H1 (cell line): Measurements from ENCODE around the gene TNFAIP8. TPM values are rescaled to one million over a fixed set of nuclear protein-coding genes. Genes with fewer than 3 reads are reported as not detected.
A peak's percentile ranks its signal among the peaks of the same experiment; 100 is the strongest.

Source experiments
- CTCF ChIA-PET: fragments of 300-600 bp; sonication (Branson Sonifier 250); formaldehyde crosslinking; loops from one replicate; lab custom pipeline; 2021; ENCODE audit not compliant: partially characterized antibody; lab: Charles Lee
- POLR2A ChIA-PET: fragments of 300-600 bp; sonication (Branson Sonifier 250); formaldehyde crosslinking; loops from one replicate; lab custom pipeline; 2021; ENCODE audit warnings: inconsistent platforms; ENCODE audit not compliant: partially characterized antibody; lab: Charles Lee
- DNase-seq, 2 experiments: peaks; one replicate each; pipeline versions ENCODE4 v3.0.0 to v3.0.0-alpha.2; 2010 to 2022; ENCODE audit warnings: low spot score in 2 of 2, low read depth in 1 of 2, mixed read lengths in 1 of 2
- FAIRE-seq: peaks from 2 replicates; lab custom pipeline; 2011; peaks lifted over from hg19 to GRCh38; lab: Jason Lieb, UNC
- H2AFZ ChIP-seq: 2 replicates; pipeline ENCODE4 v1.8.1; 2012; ENCODE audit warnings: low read length, inconsistent platforms
- H2AK5ac ChIP-seq: 2 replicates; pipeline ENCODE4 v1.6.1; 2013; ENCODE audit warnings: low read depth, low read length
- H2BK120ac ChIP-seq: replicated peaks from 2 replicates; pipeline ENCODE3; 2013; ENCODE audit warnings: low read depth, low read length, inconsistent platforms
- H2BK12ac ChIP-seq: 2 replicates; pipeline ENCODE4 v1.6.1; 2013; ENCODE audit warnings: low read depth, low read length
- H2BK15ac ChIP-seq: 2 replicates; pipeline ENCODE4 v1.6.1; 2013; ENCODE audit warnings: low read length
- H2BK20ac ChIP-seq: 2 replicates; pipeline ENCODE4 v1.6.1; 2013; ENCODE audit warnings: low read length
- H2BK5ac ChIP-seq: 2 replicates; pipeline ENCODE4 v1.6.1; 2013; ENCODE audit warnings: low read depth, low read length
- H3K14ac ChIP-seq: 2 replicates; pipeline ENCODE4 v1.6.1; 2013; ENCODE audit warnings: inconsistent platforms; ENCODE audit not compliant: insufficient read length
- H3K18ac ChIP-seq: 2 replicates; pipeline ENCODE4 v1.6.1; 2013; ENCODE audit warnings: low read length; ENCODE audit errors: extremely low read depth
- H3K23ac ChIP-seq: 2 replicates; pipeline ENCODE4 v1.6.1; 2013; ENCODE audit warnings: inconsistent platforms; ENCODE audit not compliant: insufficient read length
- H3K23me2 ChIP-seq: 2 replicates; pipeline ENCODE4 v1.6.1; 2013; ENCODE audit warnings: low read depth, low read length
- H3K27ac ChIP-seq: 2 replicates; pipeline ENCODE4 v1.6.1; 2011; ENCODE audit warnings: low read depth, low read length, inconsistent platforms
- H3K27me3 ChIP-seq, 4 experiments: replicated peaks in 1 of 4; 1 replicate in 1 of 4; 2 replicates in 3 of 4; pipeline versions ENCODE4 v1.6.1 to v1.8.1; 2011 to 2013; ENCODE audit warnings: low read length in 3 of 4, mild to moderate bottlenecking in 3 of 4, inconsistent platforms in 2 of 4, mixed read lengths in 2 of 4, moderate library complexity in 1 of 4; ENCODE audit not compliant: control insufficient read depth in 3 of 4, insufficient read depth in 3 of 4; ENCODE audit errors: extremely low read depth in 1 of 4
- H3K36me3 ChIP-seq, 4 experiments: 2 replicates each; pipeline versions ENCODE4 v1.6.1 to v1.8.1; 2011 to 2013; ENCODE audit warnings: mild to moderate bottlenecking in 4 of 4, low read length in 3 of 4, moderate library complexity in 2 of 4, control low read depth in 1 of 4, inconsistent platforms in 1 of 4; ENCODE audit not compliant: insufficient read depth in 4 of 4, control insufficient read depth in 2 of 4
- H3K4ac ChIP-seq: replicated peaks from 2 replicates; pipeline ENCODE3; 2013; ENCODE audit warnings: low read length, low read depth, mixed read lengths, inconsistent platforms; ENCODE audit not compliant: insufficient read length
- H3K4me1 ChIP-seq, 4 experiments: replicated peaks in 1 of 4; 1 replicate in 1 of 4; 2 replicates in 3 of 4; pipeline versions ENCODE4 v1.6.1 to v1.8.1; 2011 to 2013; ENCODE audit warnings: low read length in 3 of 4, inconsistent platforms in 2 of 4, mixed read lengths in 1 of 4; ENCODE audit not compliant: insufficient read depth in 4 of 4, control insufficient read depth in 3 of 4
- H3K4me2 ChIP-seq, 2 experiments: 2 replicates each; pipeline versions ENCODE4 v1.6.1 to v1.8.1; 2011 to 2013; ENCODE audit warnings: low read depth in 2 of 2, low read length in 2 of 2, control low read depth in 1 of 2, inconsistent platforms in 1 of 2, mild to moderate bottlenecking in 1 of 2; ENCODE audit not compliant: insufficient read depth in 1 of 2
- H3K4me3 ChIP-seq, 4 experiments: fragments of 200-600, 300-600 bp in 1 of 4; sonication (generic), shearing (Covaris generic), sonication (Bioruptor Twin) in 1 of 4; 2 replicates each; pipeline versions ENCODE4 v1.5.1 to v1.8.1; 2011 to 2016; ENCODE audit warnings: low read length in 4 of 4, low read depth in 3 of 4, control low read depth in 2 of 4, inconsistent platforms in 2 of 4, mild to moderate bottlenecking in 2 of 4, mixed read lengths in 1 of 4, moderate library complexity in 1 of 4; ENCODE audit not compliant: insufficient read depth in 2 of 4; ENCODE audit errors: extremely low read depth in 1 of 4
- H3K56ac ChIP-seq: replicated peaks from 2 replicates; pipeline ENCODE3; 2013; ENCODE audit warnings: low read depth, mild to moderate bottlenecking, mixed read lengths, low read length, inconsistent platforms; ENCODE audit not compliant: insufficient read length
- H3K79me1 ChIP-seq: 2 replicates; pipeline ENCODE4 v1.6.1; 2013; ENCODE audit warnings: low read depth, low read length, control low read depth
- H3K79me2 ChIP-seq, 2 experiments: 2 replicates each; pipeline versions ENCODE4 v1.6.1 to v1.8.1; 2012 to 2013; ENCODE audit warnings: low read length in 2 of 2, mild to moderate bottlenecking in 2 of 2, inconsistent platforms in 1 of 2; ENCODE audit not compliant: insufficient read depth in 2 of 2, control insufficient read depth in 1 of 2
- H3K9ac ChIP-seq, 4 experiments: replicated peaks in 1 of 4; 1 replicate in 1 of 4; 2 replicates in 3 of 4; pipeline versions ENCODE4 v1.6.1 to v1.8.1; 2011 to 2013; ENCODE audit warnings: low read depth in 3 of 4, low read length in 3 of 4, control low read depth in 2 of 4, mild to moderate bottlenecking in 2 of 4, moderate library complexity in 2 of 4, inconsistent platforms in 1 of 4; ENCODE audit errors: extremely low read depth in 1 of 4
- H3K9me3 ChIP-seq, 2 experiments: 2 replicates each; pipeline versions ENCODE4 v1.6.1 to v1.8.1; 2012 to 2013; ENCODE audit warnings: mild to moderate bottlenecking in 2 of 2, moderate library complexity in 2 of 2, control low read depth in 1 of 2, inconsistent platforms in 1 of 2, low read depth in 1 of 2, low read length in 1 of 2, mixed read lengths in 1 of 2; ENCODE audit not compliant: insufficient read depth in 2 of 2
- H4K20me1 ChIP-seq, 2 experiments: replicated peaks in 1 of 2; 2 replicates each; pipeline versions ENCODE3 to v1.8.1; 2011 to 2013; ENCODE audit warnings: inconsistent platforms in 2 of 2, low read length in 2 of 2, mild to moderate bottlenecking in 1 of 2; ENCODE audit not compliant: insufficient read depth in 2 of 2, control insufficient read depth in 1 of 2
- H4K5ac ChIP-seq: 2 replicates; pipeline ENCODE4 v1.6.1; 2013; ENCODE audit warnings: low read length, low read depth, mixed read lengths, inconsistent platforms; ENCODE audit not compliant: insufficient read length
- H4K8ac ChIP-seq: 2 replicates; pipeline ENCODE4 v1.8.0; 2013; ENCODE audit warnings: mild to moderate bottlenecking, moderate library complexity, low read length, inconsistent platforms; ENCODE audit not compliant: insufficient read depth; ENCODE audit errors: extremely low read depth
- H4K91ac ChIP-seq: replicated peaks from 2 replicates; pipeline ENCODE3; 2013; ENCODE audit warnings: low read length, mixed read lengths, inconsistent platforms; ENCODE audit not compliant: insufficient read length
- ATF3 ChIP-seq: IDR thresholded peaks from 2 replicates; pipeline ENCODE4 v1.6.1; 2011; ENCODE audit warnings: low read depth, mild to moderate bottlenecking, low read length; ENCODE audit not compliant: insufficient read depth
- CHD1 ChIP-seq: IDR thresholded peaks from 2 replicates; pipeline ENCODE4 v1.6.1; 2012; ENCODE audit warnings: low read depth, low read length, improper control_type of control experiment
- EP300 ChIP-seq, 2 experiments: IDR thresholded peaks; 1 replicate in 1 of 2; 2 replicates in 1 of 2; pipeline ENCODE4 v1.6.1; 2011 to 2012; ENCODE audit warnings: low read depth in 2 of 2, low read length in 2 of 2, mild to moderate bottlenecking in 2 of 2, borderline replicate concordance in 1 of 2, inconsistent platforms in 1 of 2, moderate library complexity in 1 of 2
- GABPA ChIP-seq: IDR thresholded peaks from 2 replicates; pipeline ENCODE4 v1.6.1; 2011; ENCODE audit warnings: mild to moderate bottlenecking, low read length, moderate library complexity, borderline replicate concordance; ENCODE audit not compliant: insufficient read depth
- JUND ChIP-seq: IDR thresholded peaks from 2 replicates; pipeline ENCODE4 v1.6.1; 2011; ENCODE audit warnings: mild to moderate bottlenecking, improper control_type of control experiment, low read length
- MAFK ChIP-seq: IDR thresholded peaks from 2 replicates; pipeline ENCODE4 v1.6.1; 2012; ENCODE audit warnings: low read depth, mild to moderate bottlenecking, improper control_type of control experiment, low read length
- RAD21 ChIP-seq, 2 experiments: IDR thresholded peaks in 1 of 2; conservative IDR thresholded peaks in 1 of 2; 2 replicates each; pipeline ENCODE4 v1.6.1; 2011; ENCODE audit warnings: low read depth in 2 of 2, low read length in 2 of 2, improper control_type of control experiment in 1 of 2, inconsistent platforms in 1 of 2, mild to moderate bottlenecking in 1 of 2, moderate library complexity in 1 of 2
- RBBP5 ChIP-seq: IDR thresholded peaks from 2 replicates; pipeline ENCODE4 v1.7.1; 2012; ENCODE audit warnings: low read depth, mild to moderate bottlenecking, inconsistent platforms, low read length, moderate library complexity, borderline replicate concordance
- RFX5 ChIP-seq: IDR thresholded peaks from 2 replicates; pipeline ENCODE4 v1.6.1; 2011; ENCODE audit warnings: low read depth, low read length, improper control_type of control experiment, borderline replicate concordance
- SIN3A ChIP-seq, 2 experiments: IDR thresholded peaks in 1 of 2; conservative IDR thresholded peaks in 1 of 2; 2 replicates each; pipeline ENCODE4 v1.6.1; 2011 to 2012; ENCODE audit warnings: low read length in 2 of 2, improper control_type of control experiment in 1 of 2, low read depth in 1 of 2, mild to moderate bottlenecking in 1 of 2
- SP1 ChIP-seq: IDR thresholded peaks from 2 replicates; pipeline ENCODE4 v1.6.1; 2011; ENCODE audit warnings: low read depth, low read length
- TBP ChIP-seq: IDR thresholded peaks from 2 replicates; pipeline ENCODE4 v1.6.1; 2011; ENCODE audit warnings: low read depth, low read length, improper control_type of control experiment
- WGBS, 2 experiments: shearing (Covaris generic) in 1 of 2; methylation state at CpG; one replicate each; pipeline versions ENCODE4 v1.1.6 to v1.1.7; 2013 to 2015; ENCODE audit warnings: low lambda C conversion rate in 2 of 2, mixed read lengths in 2 of 2, inconsistent platforms in 1 of 2, low coverage in 1 of 2, missing lambda C conversion rate in 1 of 2; ENCODE audit not compliant: insufficient replicate concordance in 2 of 2, insufficient coverage in 1 of 2, insufficient read length in 1 of 2; ENCODE audit errors: extremely low coverage in 1 of 2, missing lambda C conversion rate in 1 of 2; 5-methylcytosine and 5-hydroxymethylcytosine counted together
- polyA plus RNA-seq, 7 experiments: library from polyadenylated mRNA; depleted of rRNA in 3 of 7; stranded (reverse) in 5 of 7; unstranded in 2 of 7; fragments of >200 nt in 5 of 7; fragments of 200-250 nt in 2 of 7; gene quantifications; 1 replicate in 5 of 7; 2 replicates in 1 of 7; 4 replicates in 1 of 7; pipeline versions ENCODE4 v1.2.1 to v1.2.3, GENCODE V29; 2011 to 2013; ENCODE audit warnings: missing spikeins in 2 of 7, mixed read lengths in 2 of 7
- total RNA-seq: library from RNA; stranded (reverse); fragmentation: NEBNext Ultra II Directional; extraction: Animal tissue kit (Norgen Biotek cat#: 25700); gene quantifications from 2 replicates; pipeline ENCODE4 v1.2.1, GENCODE V29; 2021

The TNFAIP8 gene
- total and polyA plus RNA-seq, 2 of the 8 experiments (the other 6 are each of a cell fraction or from before 2014, with no cell fraction given): 12.4 to 19.3 TPM

GRCh38 chr5:119405419-119405818, 49.6 kb downstream of the TNFAIP8 start:
- FAIRE-seq: no peak
- H4K91ac ChIP-seq: no peak overlapping the region
- H3K4me2 ChIP-seq: no peak overlapping the region
- H2BK15ac ChIP-seq: no peak overlapping the region
- no peak overlapping the region for H2BK120ac ChIP-seq
- H3K4me3 ChIP-seq: no peak overlapping the region
- no peaks in the 10 kb centered on the region for H3K27me3 ChIP-seq
- H3K9me3 ChIP-seq: no peaks in the 10 kb centered on the region
- H2BK20ac ChIP-seq: no peak overlapping the region
- no peaks in the 10 kb centered on the region for H3K79me1 ChIP-seq
- H3K18ac ChIP-seq: no peak overlapping the region
- no peaks in the 10 kb centered on the region for H4K20me1 ChIP-seq
- H2BK5ac ChIP-seq: no peak overlapping the region
- no peak overlapping the region for H3K27ac ChIP-seq
- H2AFZ ChIP-seq: no peak overlapping the region
- no peak overlapping the region for H2AK5ac ChIP-seq
- H3K23me2 ChIP-seq: no peaks in the 10 kb centered on the region
- no peak overlapping the region for H2BK12ac ChIP-seq
- CTCF ChIA-PET: interaction anchor here (0.7 to 5.6 kb wide), 7 partner anchors 7 to 417 kb away, joined by 3 to 32 read pairs (median 4); partner anchors contain the start of gene DTWD2
- no peak overlapping the region for H3K14ac ChIP-seq
- H3K36me3 ChIP-seq: no peaks in the 10 kb centered on the region; a peak in 1 of 8 replicates
- H3K23ac ChIP-seq: no peak overlapping the region
- no peak overlapping the region for H3K56ac ChIP-seq
- TF ChIP-seq MAFK: no peak
- TF ChIP-seq GABPA: no peak
- no peak for TF ChIP-seq RAD21 (IDR thresholded peaks at IDR 0.05 in 1 of 2, conservative IDR thresholded peaks at IDR 0.05 in 1 of 2; ENCODE audit: low read depth in 2 of 2, low read length in 2 of 2)
- no peak for TF ChIP-seq EP300 (IDR thresholded peaks at IDR 0.05; ENCODE audit: borderline replicate concordance in 1 of 2, low read depth in 2 of 2, low read length in 2 of 2)
- TF ChIP-seq SP1: no peak
- no peak for TF ChIP-seq RFX5
- no peak for TF ChIP-seq ATF3
- TF ChIP-seq TBP: no peak
- TF ChIP-seq SIN3A (conservative IDR thresholded peaks at IDR 0.05 in 1 of 2, IDR thresholded peaks at IDR 0.05 in 1 of 2; ENCODE audit: low read depth in 1 of 2, low read length in 2 of 2): no peak
- no peak for TF ChIP-seq RBBP5
- no peak for TF ChIP-seq CHD1
- TF ChIP-seq JUND: no peak
- H3K9ac ChIP-seq: no peak overlapping the region
- peaks cover 0 to 7% (median 2%) of the 10 kb centered on the region in 4 experiments; a peak in 3 of 7 replicates for H3K4me1 ChIP-seq
- no peak overlapping the region for H3K4ac ChIP-seq
- H4K8ac ChIP-seq: no peak overlapping the region
- 84% methylated on average over 4 of the region's 4 CpGs; no CpG with 5 or more reads in 1 of the 2 experiments for WGBS, 2 experiments
- H4K5ac ChIP-seq: no peak overlapping the region
- peak in 1 of 2 experiments; percentile 24 for DNase-seq
- POLR2A ChIA-PET: interaction anchor here (1.2 kb wide), 1 partner anchor 137 kb away, joined by 3 read pairs; no protein-coding TSS in a partner anchor
- no peaks in the 10 kb centered on the region for H3K79me2 ChIP-seq
